ENCODE measurements around the gene USF2.

Gene USF2

GRCh38 chr19:35246466-35247092 lies 22.2 kb upstream of the USF2 start:
- DNase-seq = no peak

DNA sequence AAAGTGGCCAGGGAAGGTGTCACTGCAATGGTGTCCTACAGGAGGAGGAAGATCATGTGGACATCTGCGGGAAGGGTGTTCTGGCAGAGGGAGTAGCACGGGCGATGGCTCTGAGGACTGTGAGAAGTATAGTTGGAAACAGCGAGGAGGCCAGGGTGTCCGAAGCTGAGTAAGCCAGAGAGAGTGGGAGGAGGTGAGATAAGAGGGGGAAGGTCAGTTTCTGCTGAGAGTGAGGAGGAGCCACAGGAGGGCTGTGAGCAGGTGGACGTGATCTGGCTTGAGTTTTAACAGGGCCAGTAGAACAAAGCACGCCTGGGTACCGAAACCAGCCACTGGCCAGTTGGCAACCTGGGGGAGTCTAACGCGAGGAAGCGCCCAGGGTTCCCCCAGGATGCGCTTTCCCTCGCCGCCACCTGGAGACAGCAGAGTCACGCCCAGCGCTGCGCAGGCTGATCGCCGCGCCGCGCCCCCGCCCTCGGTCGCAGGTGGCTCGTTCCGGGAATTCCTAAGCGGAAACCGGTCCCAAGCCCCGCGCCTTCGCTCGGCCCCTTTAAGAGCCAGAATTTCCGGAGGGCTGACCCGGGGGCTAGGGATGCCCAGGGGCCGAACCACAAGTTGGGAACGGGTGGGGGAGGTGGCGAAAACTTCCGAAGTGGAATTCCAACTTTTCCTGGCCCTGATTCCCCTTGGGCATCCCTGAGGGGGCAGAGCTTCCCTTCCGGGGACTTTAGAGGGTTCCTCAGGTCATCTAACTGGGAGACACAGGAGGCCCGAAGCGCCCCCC lies 21.0 kb upstream of the USF2 start:
- DNase-seq = peak; percentile 61

GRCh38 chr19:35248310-35249145 lies 20.2 kb upstream of the USF2 start, which contains the start of gene LSR:
LSR (plus strand) TSS chr19:35249002; CDS start chr19:35249023, 21 bp downstream.
- peak; percentile 74 for DNase-seq

DNA sequence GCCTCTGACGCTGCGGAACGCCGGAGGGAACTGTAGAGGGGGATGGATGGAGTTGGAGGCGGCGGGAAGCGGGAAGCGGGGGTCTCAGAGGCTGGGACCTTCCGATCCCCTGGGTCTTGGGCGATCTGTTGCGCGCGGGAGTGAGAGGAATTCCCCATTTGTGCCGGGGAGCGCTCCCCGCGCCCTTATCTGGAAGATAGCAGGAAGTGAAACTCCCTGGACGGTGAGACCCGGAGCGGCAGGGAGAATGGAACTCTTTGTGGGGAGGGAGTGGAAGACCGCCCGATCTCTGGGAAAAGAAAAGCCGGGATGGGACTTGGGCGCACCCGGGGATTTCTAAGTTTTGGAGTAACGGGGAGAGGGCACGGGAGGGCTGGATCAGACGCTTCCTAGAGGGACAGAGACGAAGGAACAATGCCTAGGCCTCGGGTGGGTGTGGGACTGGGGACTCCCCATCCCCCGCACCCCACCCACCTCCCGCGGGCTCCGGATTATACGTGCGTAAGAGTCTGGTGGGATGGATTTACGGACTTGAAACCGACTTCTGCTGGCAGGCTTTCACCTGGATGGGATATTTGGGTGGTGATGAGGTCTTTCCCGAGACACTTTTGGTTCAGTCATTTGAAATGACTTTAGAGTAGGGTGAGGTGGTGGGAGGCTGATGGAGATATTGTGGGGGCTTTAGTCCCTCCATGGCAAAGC lies 19.5 kb upstream of the USF2 start:
- DNase-seq = no peak

DNA sequence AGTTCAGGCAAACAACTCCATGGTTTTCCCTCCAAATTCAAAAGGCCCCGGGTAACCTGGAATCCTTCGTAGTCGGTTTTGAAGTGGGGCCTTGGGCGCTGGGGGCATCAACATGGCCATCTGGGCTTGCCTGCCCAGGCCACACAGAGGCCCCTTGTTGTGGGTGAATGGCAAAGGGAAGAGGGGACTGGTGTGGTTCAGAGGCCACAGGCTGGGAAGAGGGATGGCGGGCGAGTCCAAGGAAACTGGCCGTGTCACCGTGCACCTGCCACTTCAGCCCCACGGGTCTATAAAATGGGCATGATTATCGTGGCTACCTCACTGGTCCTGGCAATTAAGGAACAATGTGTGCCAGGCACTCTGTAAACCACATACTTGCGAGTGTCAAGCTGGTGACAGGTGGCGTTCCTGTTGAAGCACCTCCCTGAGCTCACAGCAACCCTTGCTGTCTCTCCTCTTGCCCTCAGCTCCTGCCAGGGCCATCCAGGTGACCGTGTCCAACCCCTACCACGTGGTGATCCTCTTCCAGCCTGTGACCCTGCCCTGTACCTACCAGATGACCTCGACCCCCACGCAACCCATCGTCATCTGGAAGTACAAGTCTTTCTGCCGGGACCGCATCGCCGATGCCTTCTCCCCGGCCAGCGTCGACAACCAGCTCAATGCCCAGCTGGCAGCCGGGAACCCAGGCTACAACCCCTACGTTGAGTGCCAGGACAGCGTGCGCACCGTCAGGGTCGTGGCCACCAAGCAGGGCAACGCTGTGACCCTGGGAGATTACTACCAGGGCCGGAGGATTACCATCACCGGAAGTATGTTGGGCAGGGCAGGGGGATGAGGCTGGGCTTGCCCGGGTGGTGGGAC lies 18.7 kb upstream of the USF2 start:
- DNase-seq = no peak

GRCh38 chr19:35251456-35251855 lies 17.3 kb upstream of the USF2 start:
- no peak for DNase-seq

DNA sequence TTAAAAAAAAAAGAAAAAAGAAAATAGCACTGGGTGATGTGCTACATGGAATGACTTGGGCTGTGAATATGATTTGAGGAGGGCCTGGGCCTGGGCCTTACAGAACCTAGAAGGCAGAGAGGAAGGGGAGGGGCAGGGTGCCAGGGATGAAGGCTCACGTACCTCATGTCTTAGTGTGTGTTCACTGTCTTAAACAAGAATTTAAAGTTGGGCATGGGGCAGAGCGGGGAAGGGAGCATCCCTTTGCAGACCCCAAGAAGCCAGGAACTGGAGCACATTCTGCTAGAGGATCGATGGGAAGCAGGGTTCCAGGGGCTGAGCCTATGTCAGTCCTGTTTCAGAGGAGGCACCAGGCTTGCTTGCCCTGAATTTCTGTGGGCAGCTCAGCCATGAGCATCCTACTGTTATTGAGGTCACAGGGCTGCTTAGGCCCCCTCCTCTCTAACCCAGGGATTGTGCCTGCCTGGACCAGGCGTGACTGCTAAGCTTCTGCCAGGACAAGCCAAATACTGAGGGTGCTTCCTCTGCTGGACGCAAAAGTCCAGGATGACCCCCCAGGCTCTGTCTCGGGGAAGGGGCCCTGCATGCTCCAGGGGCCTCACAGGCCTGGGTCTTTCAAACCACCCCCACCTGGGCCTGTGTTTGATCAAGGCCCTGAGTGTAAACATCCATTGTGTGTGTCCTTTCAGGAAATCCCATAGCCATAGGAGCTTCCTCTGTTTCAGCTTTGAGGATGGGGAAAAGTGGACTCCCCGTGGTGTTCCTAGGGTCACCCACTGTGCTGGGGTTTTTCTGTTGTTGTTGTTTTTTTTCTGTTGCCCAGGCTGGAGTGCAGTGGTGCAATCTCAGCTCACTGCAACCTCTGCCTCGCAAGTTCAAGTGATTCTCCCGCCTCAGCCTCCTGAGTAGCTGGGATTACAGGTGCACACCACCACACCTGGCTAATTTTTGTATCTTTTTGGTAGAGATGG lies 15.2 kb upstream of the USF2 start:
- DNase-seq = no peak

GRCh38 chr19:35254341-35255297 lies 14.1 kb upstream of the USF2 start:
- DNase-seq = peak; percentile 1

- DNase-seq = no peak
Measured at GRCh38 chr19:35256566-35256965, 12.2 kb upstream of the USF2 start.

GRCh38 chr19:35257113-35257461 lies 11.7 kb upstream of the USF2 start:
- no peak for DNase-seq

DNA sequence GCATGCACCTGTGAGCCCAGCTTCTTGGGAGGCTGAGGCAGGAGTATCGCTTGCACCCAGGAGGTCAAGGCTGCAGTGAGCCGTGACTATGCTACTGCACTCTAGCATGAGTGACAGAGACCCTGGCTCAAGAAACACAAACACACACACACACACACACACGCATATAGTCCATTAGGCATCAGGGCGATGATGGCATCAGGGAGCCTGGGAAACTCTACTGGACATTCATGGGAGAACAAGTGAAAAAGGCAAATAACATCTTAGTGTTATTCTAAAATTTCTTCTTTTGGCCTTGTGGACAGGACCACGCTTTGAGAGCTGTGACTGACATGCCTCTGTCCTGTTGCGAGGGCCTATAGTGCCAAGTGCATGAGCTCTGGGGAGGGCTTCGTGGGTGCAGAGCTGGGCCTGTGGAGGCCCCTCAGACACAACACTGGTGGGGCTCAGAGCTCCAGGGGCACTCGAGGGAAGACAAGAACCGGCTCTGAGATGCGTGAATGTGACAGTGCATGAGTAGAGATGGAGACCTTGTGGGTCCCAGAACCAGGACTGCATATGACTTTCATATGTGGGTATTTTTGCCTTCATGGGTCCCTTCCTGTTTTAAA lies 8.0 kb upstream of the USF2 start:
- no peak for DNase-seq

- no peak for DNase-seq
Measured at GRCh38 chr19:35261356-35262100, 7.2 kb upstream of the USF2 start.

GRCh38 chr19:35262101-35262761 lies 6.5 kb upstream of the USF2 start:
- no peak for DNase-seq

GRCh38 chr19:35264268-35265125 lies 4.3 kb upstream of the USF2 start:
- DNase-seq = no peak

DNA sequence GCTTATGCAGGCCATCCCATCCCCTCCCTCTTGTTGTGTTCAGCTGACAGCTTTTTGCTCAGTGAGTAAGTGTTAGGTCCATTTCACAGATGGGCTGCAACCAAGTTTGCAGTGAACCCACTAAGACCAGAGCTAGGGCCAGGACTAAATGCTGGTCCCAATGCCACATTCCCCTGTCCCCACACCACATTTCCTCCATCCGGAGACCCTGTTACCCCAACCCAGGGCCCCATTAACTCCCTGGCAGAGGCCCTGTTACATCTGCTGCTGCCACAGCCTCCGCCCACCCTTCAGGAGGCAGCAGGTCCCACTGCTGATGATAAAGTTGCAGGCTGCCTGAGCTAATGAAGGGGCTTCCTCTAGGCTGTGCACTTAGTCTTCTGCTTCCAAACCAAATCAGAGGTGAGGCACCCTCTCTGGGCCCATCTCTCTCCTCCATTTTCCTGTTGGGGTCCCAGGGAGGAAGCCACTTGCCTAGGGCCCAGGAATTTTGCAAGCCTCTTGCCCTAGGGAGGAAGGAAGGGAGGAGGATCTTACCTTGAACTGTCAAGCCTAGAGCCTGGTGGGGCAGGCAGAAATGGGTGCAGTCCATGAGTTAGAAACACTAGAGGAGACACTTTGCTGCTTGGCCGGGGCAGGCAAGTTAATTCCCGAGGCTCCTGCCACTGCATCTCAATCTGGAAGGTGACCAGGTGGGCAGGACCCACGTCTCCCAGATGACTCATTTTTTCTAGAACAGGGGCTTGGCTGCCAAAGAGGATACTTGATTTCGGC lies 3.4 kb upstream of the USF2 start:
- DNase-seq = no peak

Measured in stimulated activated CD4-positive, alpha-beta T cell treated with anti-CD3 and anti-CD28 coated beads, Interleukin-4, amount 100 ng/mL, for 24 hours (primary cell).